Measurements from ENCODE around the gene EPHB4. TPM values are rescaled to one million over a fixed set of nuclear protein-coding genes. Genes with fewer than 3 reads are reported as not detected.

Gene EPHB4
- total RNA-seq, 4 donors from 2014 or later: 19.0 to 55.6 (median 41.5) TPM

- Histone ChIP-seq H3K27ac (no peak overlapping the region), H3K9me3 (no peaks in the 10 kb centered on the region), H3K36me3 (no peaks in the 10 kb centered on the region), H3K27me3 (peaks cover 41% of the 10 kb centered on the region), H3K4me1 (no peaks in the 10 kb centered on the region), H3K4me3 (no peak overlapping the region)
- TF ChIP-seq POLR2AphosphoS5 (IDR thresholded peaks at IDR 0.05) (no peak), POLR2A (IDR thresholded peaks at IDR 0.05) (no peak), EP300 (IDR thresholded peaks at IDR 0.05) (no peak)
- TF ChIP-seq, protein P1, sequence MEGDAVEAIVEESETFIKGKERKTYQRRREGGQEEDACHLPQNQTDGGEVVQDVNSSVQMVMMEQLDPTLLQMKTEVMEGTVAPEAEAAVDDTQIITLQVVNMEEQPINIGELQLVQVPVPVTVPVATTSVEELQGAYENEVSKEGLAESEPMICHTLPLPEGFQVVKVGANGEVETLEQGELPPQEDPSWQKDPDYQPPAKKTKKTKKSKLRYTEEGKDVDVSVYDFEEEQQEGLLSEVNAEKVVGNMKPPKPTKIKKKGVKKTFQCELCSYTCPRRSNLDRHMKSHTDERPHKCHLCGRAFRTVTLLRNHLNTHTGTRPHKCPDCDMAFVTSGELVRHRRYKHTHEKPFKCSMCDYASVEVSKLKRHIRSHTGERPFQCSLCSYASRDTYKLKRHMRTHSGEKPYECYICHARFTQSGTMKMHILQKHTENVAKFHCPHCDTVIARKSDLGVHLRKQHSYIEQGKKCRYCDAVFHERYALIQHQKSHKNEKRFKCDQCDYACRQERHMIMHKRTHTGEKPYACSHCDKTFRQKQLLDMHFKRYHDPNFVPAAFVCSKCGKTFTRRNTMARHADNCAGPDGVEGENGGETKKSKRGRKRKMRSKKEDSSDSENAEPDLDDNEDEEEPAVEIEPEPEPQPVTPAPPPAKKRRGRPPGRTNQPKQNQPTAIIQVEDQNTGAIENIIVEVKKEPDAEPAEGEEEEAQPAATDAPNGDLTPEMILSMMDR (IDR thresholded peaks at IDR 0.05): no peak
- no peak for ATAC-seq
- WGBS, 2 donors (ENCODE audit: low coverage in 1 of 2): 90 to 100% methylated on average over 2 to 4 of the region's 5 CpGs
Measured at GRCh38 chr7:100752994-100753393, 74.3 kb downstream of the EPHB4 start.

Small RNA genes within 50 kb of the gene (small RNA-seq; reads per million reads assigned to genes)
- gene RN7SL750P: 0 reads per million in 4 donors

Other genes with a start within 250 kb of the EPHB4 start
- 10 to 100 TPM; 16.1 to 53.2 (median 50.0) TPM for gene LRCH4, start 241.4 kb downstream of the EPHB4 start, total RNA-seq
- gene FBXO24, start 241.2 kb downstream of the EPHB4 start, total RNA-seq: 1 to 10 TPM in 2 of 4 donors, not detected in 2; 1.8 to 1.9 TPM
- gene PCOLCE, start 225.2 kb downstream of the EPHB4 start, total RNA-seq: 10 to 100 TPM in 3 of 4 donors, 1 to 10 TPM in 1; 6.8 to 42.5 (median 16.6) TPM
- gene MOSPD3, start 215.0 kb downstream of the EPHB4 start, total RNA-seq: 10 to 100 TPM in 3 of 4 donors, 1 to 10 TPM in 1; 6.2 to 13.4 (median 11.6) TPM
- 1 to 10 TPM in 1 of 4 donors, not detected in 3; 1.6 TPM for gene TFR2, start 186.0 kb downstream of the EPHB4 start, total RNA-seq
- 1 to 10 TPM in 1 of 4 donors, not detected in 3; 2.2 TPM for gene ACTL6B, start 171.1 kb downstream of the EPHB4 start, total RNA-seq
- gene GNB2, start 153.8 kb downstream of the EPHB4 start, total RNA-seq: 100 to 1,000 TPM; 124 to 217 (median 162) TPM
- gene GIGYF1, start 133.3 kb downstream of the EPHB4 start, total RNA-seq: 10 to 100 TPM; 20.4 to 43.3 (median 31.0) TPM
- gene POP7, start 121.4 kb downstream of the EPHB4 start, total RNA-seq: 10 to 100 TPM; 31.4 to 40.6 (median 33.2) TPM
- not detected for gene EPO, start 107.1 kb downstream of the EPHB4 start, total RNA-seq
- not detected for gene ZAN, start 93.9 kb downstream of the EPHB4 start, total RNA-seq
- gene SLC12A9, start 25.2 kb upstream of the EPHB4 start, total RNA-seq: 10 to 100 TPM; 11.2 to 32.9 (median 20.2) TPM
- 10 to 100 TPM; 71.9 to 94.3 (median 89.5) TPM for gene TRIP6, start 39.9 kb upstream of the EPHB4 start, total RNA-seq
- gene SRRT, start 47.6 kb upstream of the EPHB4 start, total RNA-seq: 10 to 100 TPM; 47.5 to 73.4 (median 57.0) TPM
- gene UFSP1, start 62.2 kb upstream of the EPHB4 start, total RNA-seq: 1 to 10 TPM; 5.4 to 9.2 (median 7.7) TPM
- gene ACHE, start 68.4 kb upstream of the EPHB4 start, total RNA-seq: 1 to 10 TPM in 3 of 4 donors, under 1 TPM in 1; 0.62 to 3.6 (median 1.1) TPM
- gene MUC3A, start 122.0 kb upstream of the EPHB4 start, total RNA-seq: under 1 TPM in 1 of 4 donors, not detected in 3; 0.31 TPM
- gene MUC12, start 142.0 kb upstream of the EPHB4 start, total RNA-seq: 10 to 100 TPM in 1 of 4 donors, under 1 TPM in 1, not detected in 2; 0.54 to 15.1 TPM
- gene MUC17, start 192.6 kb upstream of the EPHB4 start, total RNA-seq: under 1 TPM in 1 of 4 donors, not detected in 3; 0.08 TPM